OCI-LY7 (cell line): Measurements from ENCODE around the gene NOXA1. TPM values are rescaled to one million over a fixed set of nuclear protein-coding genes. Genes with fewer than 3 reads are reported as not detected.

Experiments used
- BruUV-seq: library from RNA; stranded (reverse); fragments of 400-500 nt; replicated peaks from 2 replicates; lab custom pipeline; 2021; lab: Mats Ljungman, UMichigan
- CTCF ChIA-PET: fragments of 300-600 bp; sonication (Branson Sonifier 250); formaldehyde crosslinking; loops from one replicate; lab custom pipeline; 2022; ENCODE audit warnings: antibody characterized with exemption; ENCODE audit not compliant: unreplicated experiment; lab: Charles Lee
- POLR2A ChIA-PET: fragments of 300-600 bp; sonication (Branson Sonifier 250); formaldehyde crosslinking; loops from one replicate; lab custom pipeline; 2022; ENCODE audit warnings: antibody characterized with exemption; lab: Charles Lee
- DNase-seq: peaks from one replicate; pipeline ENCODE4 v3.0.0-alpha.2; 2015; ENCODE audit warnings: low spot score
- H2AFZ ChIP-seq: fragments of 200-600 bp; sonication (generic), shearing (Covaris generic); 2 replicates; pipeline ENCODE4 v1.6.1; 2014; ENCODE audit warnings: mild to moderate bottlenecking, antibody characterized with exemption, low read length, moderate library complexity
- H3K27ac ChIP-seq: fragments of 200-600 bp; sonication (generic); 2 replicates; pipeline ENCODE4 v1.5.1; 2014; ENCODE audit warnings: mixed run types, low read depth, mild to moderate bottlenecking, moderate library complexity, low read length, inconsistent platforms; ENCODE audit not compliant: poor library complexity, severe bottlenecking
- H3K36me3 ChIP-seq: fragments of 200-600 bp; sonication (generic); 2 replicates; pipeline ENCODE4 v1.6.1; 2014; ENCODE audit warnings: mild to moderate bottlenecking, antibody characterized with exemption, low read length, moderate library complexity, mixed read lengths; ENCODE audit not compliant: insufficient read depth
- H3K4me1 ChIP-seq: fragments of 200-600 bp; sonication (generic); 2 replicates; pipeline ENCODE4 v1.5.1; 2014; ENCODE audit warnings: mild to moderate bottlenecking, low read length; ENCODE audit not compliant: insufficient read depth, poor library complexity, severe bottlenecking
- H3K4me2 ChIP-seq: fragments of 200-600 bp; sonication (generic); 2 replicates; pipeline ENCODE4 v1.6.1; 2014; ENCODE audit warnings: mild to moderate bottlenecking, low read length
- H3K4me3 ChIP-seq: fragments of 200-600 bp; sonication (generic); 2 replicates; pipeline ENCODE4 v1.5.1; 2014; ENCODE audit warnings: mild to moderate bottlenecking, low read depth, low read length; ENCODE audit not compliant: poor library complexity, severe bottlenecking
- H3K79me2 ChIP-seq: fragments of 200-600 bp; sonication (generic); 2 replicates; pipeline ENCODE4 v1.6.1; 2016; ENCODE audit warnings: low read depth, mild to moderate bottlenecking, low read length, moderate library complexity, mixed read lengths; ENCODE audit not compliant: insufficient read depth
- H3K9me2 ChIP-seq: fragments of 200-600 bp; sonication (generic); 2 replicates; pipeline ENCODE4 v1.6.1; 2016; ENCODE audit warnings: mild to moderate bottlenecking, low read length, mixed read lengths; ENCODE audit not compliant: insufficient read depth
- H3K9me3 ChIP-seq: fragments of 200-600 bp; sonication (generic); 2 replicates; pipeline ENCODE4 v1.6.1; 2014; ENCODE audit warnings: mild to moderate bottlenecking, mixed run types, low read length, mixed read lengths
- H4K20me1 ChIP-seq: fragments of 200-600 bp; sonication (generic); 2 replicates; pipeline ENCODE4 v1.6.1; 2014; ENCODE audit warnings: mild to moderate bottlenecking, antibody characterized with exemption, low read length, moderate library complexity, mixed read lengths; ENCODE audit not compliant: insufficient read depth
- EZH2phosphoT487 ChIP-seq: fragments of 200-600 bp; sonication (generic); IDR thresholded peaks from 2 replicates; pipeline ENCODE4 v1.6.1; 2018; ENCODE audit warnings: low read depth, borderline replicate concordance, mild to moderate bottlenecking, mixed run types, antibody characterized with exemption, low read length, moderate library complexity, mixed read lengths
- intact Hi-C: fragments of 100-400 bp; cut with micrococcal nuclease; formaldehyde crosslinking; loops from one replicate; pipeline ENCODE4 v1.10.0; 2022; ENCODE audit not compliant: unreplicated experiment
- total RNA-seq, 2 experiments: library from RNA; depleted of rRNA in 1 of 2; stranded (reverse); fragments of >200 nt in 1 of 2; shearing (Covaris generic) in 1 of 2; gene quantifications; 2 replicates each; pipeline ENCODE4 v1.2.3, GENCODE V29; 2014 to 2022
- TF ChIP-seq, protein P1 (sequence below): fragments of 200-600 bp; sonication (generic); conservative IDR thresholded peaks from 2 replicates; pipeline ENCODE4 v1.5.1; 2014; ENCODE audit warnings: mild to moderate bottlenecking, antibody characterized with exemption, low read length, moderate library complexity, mixed read lengths

Gene NOXA1
- total RNA-seq, 2 experiments from 2014 or later: not detected

GRCh38 chr9:137436761-137437600 lies 13.8 kb downstream of the NOXA1 start:
- no peak for DNase-seq
- Histone ChIP-seq H3K27ac (no peak overlapping the region), H4K20me1 (no peaks in the 10 kb centered on the region; the same call in 1 of the 2 replicates), H2AFZ (no peak overlapping the region), H3K4me1 (no peaks in the 10 kb centered on the region), H3K9me2 (no peaks in the 10 kb centered on the region), H3K36me3 (no peaks in the 10 kb centered on the region), H3K4me3 (no peak overlapping the region), H3K9me3 (no peaks in the 10 kb centered on the region), H3K79me2 (no peaks in the 10 kb centered on the region), H3K4me2 (no peak overlapping the region)
- no TSS peak for BruUV-seq
- CTCF ChIA-PET: interaction anchor here (0.5 kb wide), 1 partner anchor 199 kb away, joined by 3 read pairs; no protein-coding TSS in a partner anchor
- intact Hi-C loops: no loop called here
- POLR2A ChIA-PET: no interaction called here
- no peak for TF ChIP-seq EZH2phosphoT487
- TF ChIP-seq, protein P1, sequence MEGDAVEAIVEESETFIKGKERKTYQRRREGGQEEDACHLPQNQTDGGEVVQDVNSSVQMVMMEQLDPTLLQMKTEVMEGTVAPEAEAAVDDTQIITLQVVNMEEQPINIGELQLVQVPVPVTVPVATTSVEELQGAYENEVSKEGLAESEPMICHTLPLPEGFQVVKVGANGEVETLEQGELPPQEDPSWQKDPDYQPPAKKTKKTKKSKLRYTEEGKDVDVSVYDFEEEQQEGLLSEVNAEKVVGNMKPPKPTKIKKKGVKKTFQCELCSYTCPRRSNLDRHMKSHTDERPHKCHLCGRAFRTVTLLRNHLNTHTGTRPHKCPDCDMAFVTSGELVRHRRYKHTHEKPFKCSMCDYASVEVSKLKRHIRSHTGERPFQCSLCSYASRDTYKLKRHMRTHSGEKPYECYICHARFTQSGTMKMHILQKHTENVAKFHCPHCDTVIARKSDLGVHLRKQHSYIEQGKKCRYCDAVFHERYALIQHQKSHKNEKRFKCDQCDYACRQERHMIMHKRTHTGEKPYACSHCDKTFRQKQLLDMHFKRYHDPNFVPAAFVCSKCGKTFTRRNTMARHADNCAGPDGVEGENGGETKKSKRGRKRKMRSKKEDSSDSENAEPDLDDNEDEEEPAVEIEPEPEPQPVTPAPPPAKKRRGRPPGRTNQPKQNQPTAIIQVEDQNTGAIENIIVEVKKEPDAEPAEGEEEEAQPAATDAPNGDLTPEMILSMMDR: no peak

- H3K9me2 ChIP-seq: no peaks in the 10 kb centered on the region
- BruUV-seq: no TSS peak
- no peaks in the 10 kb centered on the region for H3K9me3 ChIP-seq
- no peaks in the 10 kb centered on the region; the same call in 1 of the 2 replicates for H4K20me1 ChIP-seq
- H3K4me1 ChIP-seq: no peaks in the 10 kb centered on the region
- no peaks in the 10 kb centered on the region for H3K36me3 ChIP-seq
- POLR2A ChIA-PET: no interaction called here
- no peak overlapping the region for H2AFZ ChIP-seq
- TF ChIP-seq EZH2phosphoT487: no peak
- TF ChIP-seq, protein P1: no peak
- DNase-seq: no peak
- H3K4me2 ChIP-seq: no peak overlapping the region
- CTCF ChIA-PET: interaction anchor here (0.5 kb wide), 1 partner anchor 200 kb away, joined by 3 read pairs; no protein-coding TSS in a partner anchor
- H3K27ac ChIP-seq: no peak overlapping the region
- intact Hi-C loops: no loop called here
- H3K79me2 ChIP-seq: no peaks in the 10 kb centered on the region
- H3K4me3 ChIP-seq: no peak overlapping the region
These were observed 14.7 kb downstream of the NOXA1 start for GRCh38 chr9:137437691-137438590.
